Ovary (tissue), 3 donors: ENCODE measurements around the gene GAL3ST2.

Experiments
- CTCF ChIP-seq, 3 donors: fragments of 450-650 bp in 2 of 3; fragments of 200-600 bp in 1 of 3; IDR thresholded peaks; one replicate each; pipeline versions ENCODE4 v1.5.1 to v1.8.0; 2016 to 2022; ENCODE audit warnings: antibody characterized with exemption in 3 of 3, mild to moderate bottlenecking in 1 of 3
- EP300 ChIP-seq: sonication (generic); formaldehyde crosslinking; IDR thresholded peaks from one replicate; pipeline ENCODE4 v1.6.1; 2017; ENCODE audit warnings: antibody characterized with exemption
- POLR2A ChIP-seq: fragments of 450-650 bp; IDR thresholded peaks from one replicate; pipeline ENCODE4 v1.6.1; 2017; ENCODE audit warnings: antibody characterized with exemption, mild to moderate bottlenecking, moderate library complexity
- donor health status: DM: no; HTN: no; CAD: no.

- TF ChIP-seq POLR2A (no peak), CTCF (IDR thresholded peaks at IDR 0.05) (no peak), EP300 (no peak)
Measured at GRCh38 chr2:241776336-241777169, at the start of gene GAL3ST2.
